ENCODE measurements around the gene CD101.

CD101 gene

GRCh38 chr1:117034791-117035290, 33.3 kb downstream of the CD101 start:
- Histone ChIP-seq H3K9ac (ENCODE audit: low read depth, low read length) (no peak overlapping the region), H3K27ac (ENCODE audit: low read depth, low read length) (no peak overlapping the region), H3K9me3 (ENCODE audit: control insufficient read depth, insufficient read depth, low read length) (no peaks in the 10 kb centered on the region), H3K36me3 (ENCODE audit: control insufficient read depth, insufficient read depth, low read length) (no peaks in the 10 kb centered on the region), H3K4me3 (ENCODE audit: low read depth, low read length) (no peak overlapping the region), H3K4me1 (ENCODE audit: control insufficient read depth, insufficient read depth, low read length) (peaks cover 6% of the 10 kb centered on the region; the same call in 1 of the 2 replicates), H3K27me3 (ENCODE audit: control insufficient read depth, insufficient read depth, low read length) (no peaks in the 10 kb centered on the region)

- no peak overlapping the region for H3K27ac ChIP-seq (ENCODE audit: low read depth, low read length)
- H3K4me1 ChIP-seq (ENCODE audit: control insufficient read depth, insufficient read depth, low read length) = peaks cover 6% of the 10 kb centered on the region; the same call in 1 of the 2 replicates
- H3K9me3 ChIP-seq (ENCODE audit: control insufficient read depth, insufficient read depth, low read length) = no peaks in the 10 kb centered on the region
- H3K4me3 ChIP-seq (ENCODE audit: low read depth, low read length) = no peak overlapping the region
- H3K36me3 ChIP-seq (ENCODE audit: control insufficient read depth, insufficient read depth, low read length) = no peaks in the 10 kb centered on the region
- H3K27me3 ChIP-seq (ENCODE audit: control insufficient read depth, insufficient read depth, low read length) = no peaks in the 10 kb centered on the region
- no peak overlapping the region for H3K9ac ChIP-seq (ENCODE audit: low read depth, low read length)
These were observed 34.5 kb downstream of the CD101 start for GRCh38 chr1:117036018-117036461.

GRCh38 chr1:117037802-117038201, 36.2 kb downstream of the CD101 start:
- Histone ChIP-seq H3K27me3 (ENCODE audit: control insufficient read depth, insufficient read depth, low read length) (no peaks in the 10 kb centered on the region), H3K27ac (ENCODE audit: low read depth, low read length) (no peak overlapping the region), H3K4me3 (ENCODE audit: low read depth, low read length) (no peak overlapping the region), H3K9me3 (ENCODE audit: control insufficient read depth, insufficient read depth, low read length) (no peaks in the 10 kb centered on the region), H3K9ac (ENCODE audit: low read depth, low read length) (no peak overlapping the region), H3K4me1 (ENCODE audit: control insufficient read depth, insufficient read depth, low read length) (peaks cover 6% of the 10 kb centered on the region; the same call in 1 of the 2 replicates), H3K36me3 (ENCODE audit: control insufficient read depth, insufficient read depth, low read length) (no peaks in the 10 kb centered on the region)

- Histone ChIP-seq H3K36me3 (ENCODE audit: control insufficient read depth, insufficient read depth, low read length) (no peaks in the 10 kb centered on the region), H3K4me3 (ENCODE audit: low read depth, low read length) (no peak overlapping the region), H3K9me3 (ENCODE audit: control insufficient read depth, insufficient read depth, low read length) (no peaks in the 10 kb centered on the region), H3K4me1 (ENCODE audit: control insufficient read depth, insufficient read depth, low read length) (peaks cover 6% of the 10 kb centered on the region; the same call in 1 of the 2 replicates), H3K27ac (ENCODE audit: low read depth, low read length) (no peak overlapping the region), H3K27me3 (ENCODE audit: control insufficient read depth, insufficient read depth, low read length) (no peaks in the 10 kb centered on the region), H3K9ac (ENCODE audit: low read depth, low read length) (no peak overlapping the region)
These were observed 36.7 kb downstream of the CD101 start for GRCh38 chr1:117038236-117038635.

GRCh38 chr1:117044217-117044616, 42.7 kb downstream of the CD101 start:
- Histone ChIP-seq H3K9me3 (ENCODE audit: control insufficient read depth, insufficient read depth, low read length) (no peaks in the 10 kb centered on the region), H3K27me3 (ENCODE audit: control insufficient read depth, insufficient read depth, low read length) (no peaks in the 10 kb centered on the region)

GRCh38 chr1:117045644-117046043, 44.1 kb downstream of the CD101 start:
- Histone ChIP-seq H3K27me3 (ENCODE audit: control insufficient read depth, insufficient read depth, low read length) (no peaks in the 10 kb centered on the region), H3K4me3 (ENCODE audit: low read depth, low read length) (no peak overlapping the region), H3K4me1 (ENCODE audit: control insufficient read depth, insufficient read depth, low read length) (no peaks in the 10 kb centered on the region), H3K27ac (ENCODE audit: low read depth, low read length) (no peak overlapping the region), H3K36me3 (ENCODE audit: control insufficient read depth, insufficient read depth, low read length) (no peaks in the 10 kb centered on the region), H3K9me3 (ENCODE audit: control insufficient read depth, insufficient read depth, low read length) (no peaks in the 10 kb centered on the region), H3K9ac (ENCODE audit: low read depth, low read length) (no peak overlapping the region)

More at GRCh38 chr1:117044217-117044616, 42.7 kb downstream of the CD101 start:
- Histone ChIP-seq H3K4me3 (ENCODE audit: low read depth, low read length) (no peak overlapping the region), H3K36me3 (ENCODE audit: control insufficient read depth, insufficient read depth, low read length) (no peaks in the 10 kb centered on the region), H3K9ac (ENCODE audit: low read depth, low read length) (no peak overlapping the region), H3K27ac (ENCODE audit: low read depth, low read length) (no peak overlapping the region), H3K4me1 (ENCODE audit: control insufficient read depth, insufficient read depth, low read length) (no peaks in the 10 kb centered on the region)

GRCh38 chr1:117046781-117047180, 45.2 kb downstream of the CD101 start:
- Histone ChIP-seq H3K36me3 (ENCODE audit: control insufficient read depth, insufficient read depth, low read length) (no peaks in the 10 kb centered on the region), H3K4me3 (ENCODE audit: low read depth, low read length) (no peak overlapping the region), H3K27me3 (ENCODE audit: control insufficient read depth, insufficient read depth, low read length) (no peaks in the 10 kb centered on the region), H3K9ac (ENCODE audit: low read depth, low read length) (no peak overlapping the region), H3K27ac (ENCODE audit: low read depth, low read length) (no peak overlapping the region), H3K9me3 (ENCODE audit: control insufficient read depth, insufficient read depth, low read length) (no peaks in the 10 kb centered on the region), H3K4me1 (ENCODE audit: control insufficient read depth, insufficient read depth, low read length) (no peaks in the 10 kb centered on the region)

GRCh38 chr1:117047271-117047670, 45.7 kb downstream of the CD101 start:
- H3K9me3 ChIP-seq (ENCODE audit: control insufficient read depth, insufficient read depth, low read length) = no peaks in the 10 kb centered on the region
- no peak overlapping the region for H3K27ac ChIP-seq (ENCODE audit: low read depth, low read length)
- no peaks in the 10 kb centered on the region for H3K4me1 ChIP-seq (ENCODE audit: control insufficient read depth, insufficient read depth, low read length)
- H3K36me3 ChIP-seq (ENCODE audit: control insufficient read depth, insufficient read depth, low read length) = no peaks in the 10 kb centered on the region
- H3K9ac ChIP-seq (ENCODE audit: low read depth, low read length) = no peak overlapping the region
- H3K27me3 ChIP-seq (ENCODE audit: control insufficient read depth, insufficient read depth, low read length) = no peaks in the 10 kb centered on the region
- H3K4me3 ChIP-seq (ENCODE audit: low read depth, low read length) = no peak overlapping the region

- no peak overlapping the region for H3K27ac ChIP-seq (ENCODE audit: low read depth, low read length)
- no peaks in the 10 kb centered on the region for H3K4me1 ChIP-seq (ENCODE audit: control insufficient read depth, insufficient read depth, low read length)
- no peaks in the 10 kb centered on the region for H3K27me3 ChIP-seq (ENCODE audit: control insufficient read depth, insufficient read depth, low read length)
- H3K36me3 ChIP-seq (ENCODE audit: control insufficient read depth, insufficient read depth, low read length) = no peaks in the 10 kb centered on the region
- H3K9me3 ChIP-seq (ENCODE audit: control insufficient read depth, insufficient read depth, low read length) = no peaks in the 10 kb centered on the region
- H3K4me3 ChIP-seq (ENCODE audit: low read depth, low read length) = no peak overlapping the region
- no peak overlapping the region for H3K9ac ChIP-seq (ENCODE audit: low read depth, low read length)
These were observed 48.3 kb downstream of the CD101 start for GRCh38 chr1:117049857-117050256.

- Histone ChIP-seq H3K36me3 (ENCODE audit: control insufficient read depth, insufficient read depth, low read length) (no peaks in the 10 kb centered on the region), H3K4me3 (ENCODE audit: low read depth, low read length) (no peak overlapping the region), H3K27me3 (ENCODE audit: control insufficient read depth, insufficient read depth, low read length) (no peaks in the 10 kb centered on the region), H3K9ac (ENCODE audit: low read depth, low read length) (no peak overlapping the region), H3K27ac (ENCODE audit: low read depth, low read length) (no peak overlapping the region), H3K4me1 (ENCODE audit: control insufficient read depth, insufficient read depth, low read length) (no peaks in the 10 kb centered on the region), H3K9me3 (ENCODE audit: control insufficient read depth, insufficient read depth, low read length) (no peaks in the 10 kb centered on the region)
These were observed 49.9 kb downstream of the CD101 start for GRCh38 chr1:117051224-117052064.

GRCh38 chr1:117054068-117054467, 52.5 kb downstream of the CD101 start:
- Histone ChIP-seq H3K9me3 (ENCODE audit: control insufficient read depth, insufficient read depth, low read length) (no peaks in the 10 kb centered on the region), H3K4me3 (ENCODE audit: low read depth, low read length) (no peak overlapping the region), H3K27me3 (ENCODE audit: control insufficient read depth, insufficient read depth, low read length) (no peaks in the 10 kb centered on the region), H3K9ac (ENCODE audit: low read depth, low read length) (no peak overlapping the region), H3K36me3 (ENCODE audit: control insufficient read depth, insufficient read depth, low read length) (no peaks in the 10 kb centered on the region), H3K27ac (ENCODE audit: low read depth, low read length) (no peak overlapping the region), H3K4me1 (ENCODE audit: control insufficient read depth, insufficient read depth, low read length) (peaks cover 6% of the 10 kb centered on the region; the same call in 1 of the 2 replicates)

Measured in HUES48 (cell line).